HFF-Myc (cell line): ENCODE data around the gene CSRP1.

Source experiments
- DNase-seq: peaks from one replicate; pipeline ENCODE4 v3.0.0-alpha.2; 2011; ENCODE audit warnings: low read depth; ENCODE audit errors: extremely low read depth
- H3K4me3 ChIP-seq: replicated peaks from 2 replicates; pipeline ENCODE4 v1.5.1; 2011; ENCODE audit warnings: low read depth, mild to moderate bottlenecking, control low read depth, low read length
- TF ChIP-seq, protein P1 (sequence below): IDR thresholded peaks from 2 replicates; pipeline ENCODE4 v1.5.1; 2012; ENCODE audit warnings: mild to moderate bottlenecking, low read depth, low read length, control low read depth; ENCODE audit errors: missing control alignments

Gene CSRP1

DNA sequence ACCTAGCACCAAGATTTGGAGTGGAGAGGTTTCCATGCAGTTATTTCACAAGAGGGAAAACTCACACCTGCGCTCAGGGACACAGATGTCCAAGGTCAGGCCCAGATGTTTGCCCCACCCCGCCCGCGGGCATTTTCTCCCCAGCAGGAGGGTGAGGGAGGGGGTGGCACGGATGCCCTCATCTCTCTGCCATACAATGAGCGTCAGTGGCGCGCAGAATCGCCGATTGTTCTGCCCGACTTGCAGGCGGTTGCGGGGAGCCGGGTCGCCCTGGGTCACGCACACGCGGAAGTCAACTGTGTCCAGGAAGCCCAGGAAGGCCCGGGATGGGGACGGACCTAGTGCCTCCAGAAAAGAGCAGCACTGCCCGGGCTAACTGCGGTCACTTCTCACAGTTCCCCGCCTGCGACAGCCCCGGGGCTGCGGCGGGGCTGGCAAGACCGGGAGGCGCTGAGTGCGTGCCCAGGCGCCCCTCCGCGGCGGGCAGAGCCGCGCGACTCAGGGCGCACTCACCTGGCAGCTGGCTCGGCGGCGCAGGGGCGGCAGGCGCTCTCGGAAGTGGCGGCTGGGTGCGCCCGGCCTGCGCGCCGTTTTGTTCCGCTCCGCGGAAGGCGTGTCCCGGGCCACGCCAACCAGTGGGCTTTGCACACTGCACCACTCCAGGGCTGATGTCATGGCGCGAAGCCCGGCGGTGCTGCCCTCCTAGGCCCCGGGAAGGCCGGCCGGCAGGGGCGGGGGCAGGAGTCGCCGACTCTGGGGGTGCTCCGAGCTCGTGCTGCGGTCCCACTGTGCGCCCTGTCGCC is at the start of gene CSRP1:
Gene CSRP1, minus strand, starts transcription at position 567 of the 803 bp plus-strand sequence. CDS start 10,820 bp downstream, outside the sequence.
- TF ChIP-seq, protein P1, sequence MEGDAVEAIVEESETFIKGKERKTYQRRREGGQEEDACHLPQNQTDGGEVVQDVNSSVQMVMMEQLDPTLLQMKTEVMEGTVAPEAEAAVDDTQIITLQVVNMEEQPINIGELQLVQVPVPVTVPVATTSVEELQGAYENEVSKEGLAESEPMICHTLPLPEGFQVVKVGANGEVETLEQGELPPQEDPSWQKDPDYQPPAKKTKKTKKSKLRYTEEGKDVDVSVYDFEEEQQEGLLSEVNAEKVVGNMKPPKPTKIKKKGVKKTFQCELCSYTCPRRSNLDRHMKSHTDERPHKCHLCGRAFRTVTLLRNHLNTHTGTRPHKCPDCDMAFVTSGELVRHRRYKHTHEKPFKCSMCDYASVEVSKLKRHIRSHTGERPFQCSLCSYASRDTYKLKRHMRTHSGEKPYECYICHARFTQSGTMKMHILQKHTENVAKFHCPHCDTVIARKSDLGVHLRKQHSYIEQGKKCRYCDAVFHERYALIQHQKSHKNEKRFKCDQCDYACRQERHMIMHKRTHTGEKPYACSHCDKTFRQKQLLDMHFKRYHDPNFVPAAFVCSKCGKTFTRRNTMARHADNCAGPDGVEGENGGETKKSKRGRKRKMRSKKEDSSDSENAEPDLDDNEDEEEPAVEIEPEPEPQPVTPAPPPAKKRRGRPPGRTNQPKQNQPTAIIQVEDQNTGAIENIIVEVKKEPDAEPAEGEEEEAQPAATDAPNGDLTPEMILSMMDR: no peak
- no peak for DNase-seq
- peak within 1 kb of the TSS; percentile 70 for H3K4me3 ChIP-seq

- no peak for DNase-seq
- no peak overlapping the region for H3K4me3 ChIP-seq
- TF ChIP-seq, protein P1: no peak
Measured at GRCh38 chr1:201555593-201555945, 48.6 kb upstream of the CSRP1 start.

GRCh38 chr1:201554789-201555592 is 48.1 kb upstream of the CSRP1 start:
- TF ChIP-seq, protein P1: no peak
- H3K4me3 ChIP-seq: no peak overlapping the region
- no peak for DNase-seq

GRCh38 chr1:201554190-201554600 is 47.3 kb upstream of the CSRP1 start:
- DNase-seq: no peak
- TF ChIP-seq, protein P1: no peak
- H3K4me3 ChIP-seq: no peak overlapping the region

DNA sequence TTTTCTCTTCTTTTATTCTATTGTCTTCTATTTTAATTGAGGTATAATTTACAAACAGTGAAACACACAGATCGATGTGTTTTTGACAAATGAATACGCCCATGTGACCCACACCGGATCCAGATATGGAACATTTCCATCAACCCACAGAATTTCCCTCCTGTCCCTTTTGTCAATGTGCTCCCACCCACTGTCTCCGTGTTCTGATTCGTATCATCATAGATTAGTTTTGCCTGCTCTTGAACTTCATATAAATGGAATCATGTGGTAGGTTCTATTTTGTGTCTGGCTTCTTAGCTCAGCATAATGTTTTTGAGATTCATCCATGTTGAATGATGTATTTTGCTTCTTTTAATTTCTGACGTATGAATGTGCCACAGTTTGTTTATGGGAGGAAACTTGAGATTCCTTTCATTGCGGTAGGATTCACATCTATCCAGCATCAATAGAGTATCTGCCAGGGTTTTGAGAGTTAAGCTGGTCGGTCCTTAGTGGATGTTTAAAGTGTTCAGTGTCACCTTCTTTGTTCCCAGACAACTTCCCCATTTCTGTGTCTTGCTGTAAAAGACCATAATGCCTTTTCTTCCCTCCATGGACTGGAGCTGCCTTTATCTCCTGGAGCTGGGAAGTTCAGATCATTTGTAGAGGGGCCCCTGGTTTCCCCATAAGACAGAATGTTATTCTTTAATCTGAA is 46.7 kb upstream of the CSRP1 start:
- no peak for DNase-seq
- TF ChIP-seq, protein P1: no peak
- no peak overlapping the region for H3K4me3 ChIP-seq

GRCh38 chr1:201552941-201553351 is 46.0 kb upstream of the CSRP1 start:
- TF ChIP-seq, protein P1: no peak
- H3K4me3 ChIP-seq: no peak overlapping the region
- no peak for DNase-seq
